ACHN (cell line): Measurements from ENCODE around the gene AGPAT4.
"Not testable (repeated sequence)": the region's sequence is repeated elsewhere in the genome, so short reads cannot be mapped to it uniquely, and the experiment has no call there.

ENCODE experiments used
- DNase-seq: peaks from one replicate; pipeline ENCODE4 v3.0.0-alpha.2; 2015
- in situ Hi-C: cut with HindIII; loops from 2 replicates; pipeline ENCODE4 v1.10.0; 2017; ENCODE audit warnings: low sequenced_read_pairs, low pct_ligation_motif_present, low pct_unique_long_range_greater_than_20kb

The AGPAT4 gene

GRCh38 chr6:161137320-161137719 lies 136.5 kb downstream of the AGPAT4 start:
- DNase-seq: no peak
- in situ Hi-C loops: no loop called here

DNA sequence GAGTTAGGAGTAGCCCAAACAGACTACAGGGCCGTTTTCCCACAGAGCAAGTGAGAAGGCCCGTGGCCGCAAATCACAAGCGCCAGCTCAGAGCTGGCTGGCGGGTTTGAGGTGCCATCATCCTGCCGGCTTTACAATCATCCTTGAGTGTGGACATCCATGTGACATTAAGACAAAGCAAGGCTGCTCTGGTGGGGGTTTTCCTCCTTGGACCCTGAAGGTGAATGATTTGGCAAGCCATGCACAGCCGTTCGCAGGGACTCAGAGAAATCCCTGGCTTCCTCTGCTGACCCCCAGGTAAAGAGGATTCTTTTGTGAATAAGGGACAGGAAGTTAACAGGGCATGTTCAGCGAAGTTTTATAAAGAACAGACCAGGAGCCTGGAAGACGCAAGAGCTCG lies 137.2 kb downstream of the AGPAT4 start:
- in situ Hi-C loops: no loop called here
- no peak for DNase-seq

- in situ Hi-C loops: no loop called here
These were observed 137.9 kb downstream of the AGPAT4 start for GRCh38 chr6:161135695-161136591.

GRCh38 chr6:161134550-161135298 lies 139.1 kb downstream of the AGPAT4 start:
- DNase-seq: no peak
- in situ Hi-C loops: no loop called here

More at GRCh38 chr6:161135695-161136591, 137.9 kb downstream of the AGPAT4 start:
- DNase-seq: no peak

- in situ Hi-C loops: no loop called here
These were observed 139.9 kb downstream of the AGPAT4 start for GRCh38 chr6:161133963-161134362.

GRCh38 chr6:161132384-161132783 lies 141.5 kb downstream of the AGPAT4 start:
- in situ Hi-C loops: no loop called here
- DNase-seq: no peak

More at GRCh38 chr6:161133963-161134362, 139.9 kb downstream of the AGPAT4 start:
- DNase-seq: no peak

DNA sequence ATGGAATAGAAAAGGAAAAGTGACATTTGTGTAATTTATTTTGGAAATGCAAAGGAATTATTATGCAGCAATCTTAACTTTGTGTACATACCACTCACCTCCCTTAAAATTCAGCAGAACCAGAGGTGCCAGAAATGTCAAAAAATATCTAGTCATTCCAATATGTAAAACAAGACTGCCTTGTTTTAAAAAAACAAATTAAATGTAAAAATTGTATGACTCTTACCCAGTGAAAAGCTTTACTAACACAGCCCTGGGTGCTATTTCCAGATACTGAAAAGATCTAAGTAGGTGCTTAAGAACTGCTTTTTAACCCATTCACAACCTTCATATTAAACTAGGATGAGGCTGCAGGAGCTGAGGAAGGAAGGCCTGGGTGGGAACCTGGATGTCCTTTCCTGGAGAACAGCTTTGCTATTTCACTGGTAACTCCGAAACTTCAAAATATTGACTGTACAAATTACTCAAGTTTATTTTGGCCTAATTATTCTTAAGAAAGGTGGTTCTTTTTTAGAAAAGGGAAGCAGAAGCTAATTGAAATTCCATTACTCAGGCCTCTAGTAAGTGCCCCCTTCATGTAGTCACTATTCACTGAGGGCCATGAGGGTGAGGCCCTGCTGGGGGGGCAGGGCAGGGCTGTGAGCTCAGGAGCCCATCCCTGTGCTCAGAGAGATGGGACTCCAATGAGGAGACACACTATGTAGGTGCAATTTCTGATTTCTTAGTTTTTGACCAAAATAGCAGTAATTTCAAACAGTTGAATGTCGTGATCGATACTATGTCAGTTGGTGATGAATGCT lies 142.7 kb downstream of the AGPAT4 start:
- in situ Hi-C loops: no loop called here
- DNase-seq: no peak

GRCh38 chr6:161130541-161130940 lies 143.3 kb downstream of the AGPAT4 start:
- no peak for DNase-seq
- in situ Hi-C loops: no loop called here

DNA sequence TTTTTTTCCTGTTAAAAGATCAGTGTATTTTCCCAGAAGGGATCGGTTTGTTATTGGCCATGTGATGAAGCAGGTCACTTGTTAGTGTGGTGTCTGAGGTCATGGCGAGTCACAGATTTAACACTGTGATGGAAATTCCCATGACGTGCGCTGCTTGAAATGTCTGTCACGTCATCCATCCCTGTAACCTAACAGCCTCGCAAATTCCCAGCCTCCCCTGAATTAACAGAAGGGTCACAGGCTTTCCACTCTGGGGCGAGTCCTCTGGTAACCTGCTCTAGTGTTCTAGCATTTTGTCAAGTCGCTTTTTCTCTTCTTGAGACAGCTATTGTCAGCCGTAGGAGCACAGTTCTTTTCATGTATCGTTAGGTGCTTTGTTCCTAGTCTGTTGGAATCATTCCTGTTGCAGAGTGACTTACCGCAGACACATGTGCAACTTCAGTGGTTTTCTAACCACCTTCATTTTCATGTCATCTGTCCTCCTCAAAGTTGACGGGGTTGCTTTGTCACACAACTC lies 145.1 kb downstream of the AGPAT4 start:
- in situ Hi-C loops: no loop called here
- no peak for DNase-seq

DNA sequence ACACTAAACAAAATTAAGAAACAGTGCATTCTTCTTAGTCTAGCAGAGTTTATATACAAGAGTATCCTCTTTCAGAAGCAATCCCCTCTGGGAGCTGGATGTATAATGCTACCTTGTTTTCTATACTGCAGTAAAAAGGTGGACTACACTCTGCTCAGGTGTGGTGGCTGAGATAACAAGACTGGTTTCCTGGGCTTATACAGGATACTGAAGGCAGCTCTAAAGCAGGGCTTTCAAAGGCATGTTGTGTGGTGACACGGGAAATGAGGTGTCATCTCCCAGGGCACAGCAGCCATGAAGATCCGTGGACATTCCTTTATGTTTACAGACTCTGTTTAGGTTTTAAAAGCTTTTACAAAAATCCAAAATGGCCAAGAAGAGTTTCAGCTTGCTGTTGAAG lies 145.6 kb downstream of the AGPAT4 start:
- no peak for DNase-seq
- in situ Hi-C loops: no loop called here

GRCh38 chr6:161127071-161127740 lies 146.7 kb downstream of the AGPAT4 start:
- no peak for DNase-seq
- in situ Hi-C loops: no loop called here

DNA sequence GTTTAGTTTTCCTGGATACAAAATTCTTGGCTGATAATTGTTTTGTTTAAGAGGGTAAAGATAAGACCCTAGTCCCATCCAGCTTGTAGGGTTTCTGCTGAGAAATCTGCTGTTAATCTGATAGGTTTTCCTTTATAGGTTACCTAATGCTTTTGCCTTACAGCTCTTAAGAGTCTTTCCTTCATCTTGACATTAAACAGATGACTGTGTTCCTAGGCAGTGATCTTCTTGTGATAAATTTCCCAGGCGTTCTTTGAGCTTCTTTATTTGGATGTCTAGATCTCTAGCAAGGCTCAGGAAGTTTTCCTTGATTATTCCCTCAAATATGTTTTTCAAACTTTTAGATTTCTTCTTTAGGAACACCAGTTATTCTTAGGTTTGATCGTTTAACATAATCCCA lies 148.3 kb downstream of the AGPAT4 start:
- in situ Hi-C loops: no loop called here
- DNase-seq: no peak

DNA sequence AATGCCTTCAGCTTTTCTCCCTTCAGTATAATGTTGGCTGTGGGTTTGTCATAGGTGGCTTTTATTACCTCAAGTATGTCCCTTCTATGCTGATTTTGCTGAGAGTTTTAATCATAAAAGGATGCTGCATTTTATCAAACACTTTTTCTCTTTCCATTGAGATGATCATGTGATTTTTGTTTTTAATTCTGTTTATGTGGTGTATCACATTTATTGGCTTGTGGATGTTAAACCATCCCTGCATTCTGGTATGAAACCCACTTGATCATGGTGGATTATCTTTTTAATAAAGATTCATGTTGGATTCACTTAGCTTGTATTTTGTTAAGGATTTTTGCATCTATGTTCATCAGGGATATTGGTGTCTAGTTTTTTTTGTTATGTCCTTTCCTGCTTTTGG lies 150.5 kb downstream of the AGPAT4 start:
- DNase-seq, in situ Hi-C loops: not testable (repeated sequence)

DNA sequence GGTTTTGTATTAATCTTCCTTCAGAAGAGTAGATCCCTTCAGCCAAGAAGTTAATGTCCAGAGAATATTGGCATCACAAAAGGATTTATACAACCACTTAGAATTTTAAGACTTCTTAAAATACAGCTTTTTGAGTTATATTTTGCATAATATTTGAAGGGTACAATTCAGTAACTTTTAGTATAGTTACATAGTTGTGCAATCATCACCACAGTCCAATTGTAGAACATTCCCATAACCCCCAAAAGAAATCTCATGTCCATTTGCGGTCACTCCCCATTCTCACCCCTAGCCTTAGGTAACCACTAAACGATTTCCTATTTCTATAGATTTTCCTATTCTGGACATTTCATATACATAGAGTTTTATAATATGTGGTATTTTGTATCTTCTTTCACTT lies 155.9 kb downstream of the AGPAT4 start:
- in situ Hi-C loops: no loop called here
- DNase-seq: no peak

DNA sequence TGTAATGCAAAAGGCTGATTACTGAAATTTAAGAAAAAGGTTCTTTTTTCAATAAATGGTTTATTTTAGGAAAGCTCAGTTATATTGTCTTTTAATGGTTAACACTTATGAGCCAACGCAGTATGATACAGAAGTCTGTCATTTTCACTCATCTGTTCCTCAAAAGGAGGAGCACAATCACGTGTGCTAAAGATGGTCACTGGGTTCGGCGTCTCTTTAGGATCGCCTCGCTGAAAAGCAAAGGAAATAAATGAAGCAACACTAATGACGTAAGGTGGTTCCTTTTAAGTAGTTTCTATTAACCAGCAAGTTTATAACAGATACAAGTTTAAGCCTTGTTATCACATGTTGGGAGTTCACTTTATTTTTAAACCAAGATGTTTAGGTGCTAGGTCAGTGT lies 156.6 kb downstream of the AGPAT4 start:
- in situ Hi-C loops: no loop called here
- no peak for DNase-seq

DNA sequence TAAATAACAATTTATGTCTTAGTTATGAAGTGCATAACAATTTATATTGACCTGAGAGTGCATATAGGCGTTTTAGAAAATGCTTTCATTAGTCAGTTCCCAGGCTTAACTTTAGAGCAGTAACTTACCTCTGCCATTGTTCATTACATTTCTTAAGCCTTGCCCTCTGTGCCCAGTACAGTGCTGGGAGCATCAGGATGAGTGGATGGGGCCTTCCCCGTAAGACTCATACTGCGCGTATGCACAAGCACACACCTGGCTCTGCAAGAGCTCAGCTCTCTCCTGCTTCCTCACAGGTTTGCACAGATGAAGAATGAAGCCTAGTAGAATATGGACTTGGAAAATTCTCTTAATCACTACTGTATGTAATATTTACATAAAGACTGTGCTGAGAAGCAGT lies 157.3 kb downstream of the AGPAT4 start:
- no peak for DNase-seq
- in situ Hi-C loops: no loop called here

DNA sequence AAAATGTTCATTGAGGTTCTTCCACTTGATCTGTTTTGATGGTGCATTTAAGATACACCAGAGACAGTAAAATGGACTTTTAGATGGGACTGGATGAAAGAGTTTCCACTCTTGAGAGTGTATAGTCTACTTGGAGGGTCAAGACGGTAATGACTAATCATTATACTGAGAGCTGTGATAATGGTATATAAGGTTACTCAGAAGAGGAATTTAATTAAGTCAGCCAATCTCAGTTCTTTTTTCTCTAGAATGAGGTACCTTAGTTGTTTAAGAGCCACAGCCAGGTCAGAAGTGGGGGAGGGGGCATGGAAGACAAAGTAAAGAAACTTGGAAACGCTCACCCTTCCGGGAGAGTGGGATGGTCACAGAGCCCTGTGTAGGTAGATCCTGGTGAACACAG lies 158.4 kb downstream of the AGPAT4 start:
- no peak for DNase-seq
- in situ Hi-C loops: no loop called here

DNA sequence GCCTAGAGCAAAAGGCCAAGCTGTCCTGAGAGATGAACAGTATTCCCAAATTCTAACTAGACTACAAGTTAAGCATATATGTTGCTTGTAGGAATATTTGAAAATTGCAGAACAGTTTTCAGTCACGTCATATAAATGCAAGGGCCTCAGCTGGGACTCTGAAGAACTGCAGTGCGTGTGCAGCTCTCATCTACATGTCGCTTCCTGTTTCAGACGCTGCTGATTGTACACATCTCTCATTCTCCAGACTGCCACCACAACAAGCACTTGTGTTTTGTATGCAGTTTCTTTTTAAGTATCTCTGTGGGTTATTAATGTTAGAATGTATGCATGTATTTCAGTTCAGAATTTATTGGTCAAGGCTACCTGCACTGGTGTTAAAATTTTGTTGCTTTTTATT lies 162.6 kb downstream of the AGPAT4 start:
- DNase-seq: no peak
- in situ Hi-C loops: no loop called here
